Lung (tissue), 12 donors: ENCODE data around the gene SDC4. TPM values are rescaled to one million over a fixed set of nuclear protein-coding genes. Genes with fewer than 3 reads are reported as not detected.

ENCODE experiments used
- ATAC-seq: fragments of 200-7000 bp; cut with Tn5 transposase; one replicate; pipeline ENCODE4 v1.9.1; 2020; ENCODE audit warnings: moderate number of reproducible peaks; ENCODE audit not compliant: insufficient read depth, low FRiP score
- DNase-seq, 3 donors: peaks; one replicate each; pipeline ENCODE4 v3.0.0-alpha.2; 2013 to 2017
- H3K27ac ChIP-seq, 2 donors: one replicate each; pipeline ENCODE4 v1.5.1; 2013; ENCODE audit warnings: mild to moderate bottlenecking in 2 of 2, moderate library complexity in 2 of 2, control low read depth in 1 of 2, inconsistent platforms in 1 of 2, low read depth in 1 of 2, low read length in 1 of 2
- H3K27me3 ChIP-seq, 3 donors: one replicate each; pipeline ENCODE4 v1.5.1; 2013; ENCODE audit warnings: low read length in 2 of 3; ENCODE audit not compliant: control insufficient read depth in 3 of 3, insufficient read depth in 3 of 3
- H3K36me3 ChIP-seq, 4 donors: one replicate each; pipeline ENCODE4 v1.5.1; 2013; ENCODE audit warnings: low read length in 4 of 4, mild to moderate bottlenecking in 1 of 4, moderate library complexity in 1 of 4; ENCODE audit not compliant: control insufficient read depth in 4 of 4, insufficient read depth in 4 of 4
- H3K4me1 ChIP-seq, 5 donors: one replicate each; pipeline ENCODE4 v1.5.1; 2013; ENCODE audit warnings: low read length in 5 of 5, mild to moderate bottlenecking in 2 of 5, moderate library complexity in 1 of 5; ENCODE audit not compliant: control insufficient read depth in 5 of 5, insufficient read depth in 5 of 5
- H3K4me3 ChIP-seq: one replicate; pipeline ENCODE4 v1.5.1; 2013; ENCODE audit warnings: mild to moderate bottlenecking, control low read depth, moderate library complexity
- H3K9ac ChIP-seq, 2 donors: one replicate each; pipeline ENCODE4 v1.5.1; 2013; ENCODE audit warnings: low read length in 2 of 2, control low read depth in 1 of 2; ENCODE audit not compliant: insufficient read depth in 1 of 2
- H3K9me3 ChIP-seq, 4 donors: one replicate each; pipeline ENCODE4 v1.5.1; 2013; ENCODE audit warnings: low read length in 3 of 4, mild to moderate bottlenecking in 1 of 4, moderate library complexity in 1 of 4; ENCODE audit not compliant: control insufficient read depth in 4 of 4, insufficient read depth in 3 of 4
- WGBS, 2 donors: extraction: QIAGEN DNeasy Blood & Tissue Kit; methylation state at CpG; one replicate each; pipeline ENCODE4 v1.1.7; 2013; 5-methylcytosine and 5-hydroxymethylcytosine counted together
- polyA plus RNA-seq, 2 donors: library from polyadenylated mRNA; stranded (reverse); fragments of 200-250 nt; gene quantifications; one replicate each; pipeline ENCODE4 v1.2.1, GENCODE V29; 2013
- total RNA-seq, 2 donors: library from RNA; depleted of rRNA in 1 of 2; stranded (reverse); fragments of >200 nt in 1 of 2; gene quantifications; one replicate each; pipeline ENCODE4 v1.2.1, GENCODE V29; 2014 to 2021
- TF ChIP-seq, protein P1 (sequence below): IDR thresholded peaks from 2 replicates; pipeline ENCODE4 v1.5.1; 2012; ENCODE audit warnings: mild to moderate bottlenecking; ENCODE audit errors: control extremely low read depth, extremely low read depth
- donor health status: control.
- donor health status: control.
- donor health status: Bipolar disorder and iron deficiency.
- donor health status: healthy.
- donor health status: DM: yes; HTN: yes; CAD: no.

Gene SDC4
- total and polyA plus RNA-seq, 4 donors = 239 to 313 (median 254) TPM

DNA sequence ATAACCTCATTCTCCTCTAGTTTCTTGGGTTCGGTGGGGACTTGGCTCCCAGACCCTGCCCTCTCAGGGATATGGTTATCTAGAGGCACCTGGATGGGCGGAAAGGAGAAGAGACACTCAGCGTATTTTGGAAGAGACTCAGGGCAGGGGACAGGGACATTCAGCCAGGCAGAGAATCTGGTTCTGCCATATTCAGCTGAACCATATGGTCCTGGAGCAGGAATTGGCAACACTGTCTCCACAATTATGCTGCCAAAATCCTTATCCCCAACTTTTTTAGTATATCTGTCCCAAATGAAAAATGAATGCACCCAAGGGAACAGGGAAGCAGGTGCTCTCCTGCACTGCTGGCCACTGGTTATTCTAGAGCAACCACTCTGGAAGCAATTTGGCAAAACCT lies 17.7 kb downstream of the SDC4 start:
- no peaks in the 10 kb centered on the region for H3K9me3 ChIP-seq
- ATAC-seq = no peak
- peaks cover 17 to 45% (median 31%) of the 10 kb centered on the region in 4 donors for H3K36me3 ChIP-seq
- H3K4me3 ChIP-seq = no peak overlapping the region
- WGBS, 2 donors = 95 to 98% methylated on average over 3 of the region's 3 CpGs
- no peaks in the 10 kb centered on the region for H3K27me3 ChIP-seq
- DNase-seq = no peak
- H3K4me1 ChIP-seq = peaks cover 0 to 3% (median 0%) of the 10 kb centered on the region in 5 donors
- TF ChIP-seq, protein P1, sequence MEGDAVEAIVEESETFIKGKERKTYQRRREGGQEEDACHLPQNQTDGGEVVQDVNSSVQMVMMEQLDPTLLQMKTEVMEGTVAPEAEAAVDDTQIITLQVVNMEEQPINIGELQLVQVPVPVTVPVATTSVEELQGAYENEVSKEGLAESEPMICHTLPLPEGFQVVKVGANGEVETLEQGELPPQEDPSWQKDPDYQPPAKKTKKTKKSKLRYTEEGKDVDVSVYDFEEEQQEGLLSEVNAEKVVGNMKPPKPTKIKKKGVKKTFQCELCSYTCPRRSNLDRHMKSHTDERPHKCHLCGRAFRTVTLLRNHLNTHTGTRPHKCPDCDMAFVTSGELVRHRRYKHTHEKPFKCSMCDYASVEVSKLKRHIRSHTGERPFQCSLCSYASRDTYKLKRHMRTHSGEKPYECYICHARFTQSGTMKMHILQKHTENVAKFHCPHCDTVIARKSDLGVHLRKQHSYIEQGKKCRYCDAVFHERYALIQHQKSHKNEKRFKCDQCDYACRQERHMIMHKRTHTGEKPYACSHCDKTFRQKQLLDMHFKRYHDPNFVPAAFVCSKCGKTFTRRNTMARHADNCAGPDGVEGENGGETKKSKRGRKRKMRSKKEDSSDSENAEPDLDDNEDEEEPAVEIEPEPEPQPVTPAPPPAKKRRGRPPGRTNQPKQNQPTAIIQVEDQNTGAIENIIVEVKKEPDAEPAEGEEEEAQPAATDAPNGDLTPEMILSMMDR = no peak
- H3K27ac ChIP-seq = peak overlapping the region in 1 of 2 donors; percentile 64
- no peak overlapping the region for H3K9ac ChIP-seq

DNA sequence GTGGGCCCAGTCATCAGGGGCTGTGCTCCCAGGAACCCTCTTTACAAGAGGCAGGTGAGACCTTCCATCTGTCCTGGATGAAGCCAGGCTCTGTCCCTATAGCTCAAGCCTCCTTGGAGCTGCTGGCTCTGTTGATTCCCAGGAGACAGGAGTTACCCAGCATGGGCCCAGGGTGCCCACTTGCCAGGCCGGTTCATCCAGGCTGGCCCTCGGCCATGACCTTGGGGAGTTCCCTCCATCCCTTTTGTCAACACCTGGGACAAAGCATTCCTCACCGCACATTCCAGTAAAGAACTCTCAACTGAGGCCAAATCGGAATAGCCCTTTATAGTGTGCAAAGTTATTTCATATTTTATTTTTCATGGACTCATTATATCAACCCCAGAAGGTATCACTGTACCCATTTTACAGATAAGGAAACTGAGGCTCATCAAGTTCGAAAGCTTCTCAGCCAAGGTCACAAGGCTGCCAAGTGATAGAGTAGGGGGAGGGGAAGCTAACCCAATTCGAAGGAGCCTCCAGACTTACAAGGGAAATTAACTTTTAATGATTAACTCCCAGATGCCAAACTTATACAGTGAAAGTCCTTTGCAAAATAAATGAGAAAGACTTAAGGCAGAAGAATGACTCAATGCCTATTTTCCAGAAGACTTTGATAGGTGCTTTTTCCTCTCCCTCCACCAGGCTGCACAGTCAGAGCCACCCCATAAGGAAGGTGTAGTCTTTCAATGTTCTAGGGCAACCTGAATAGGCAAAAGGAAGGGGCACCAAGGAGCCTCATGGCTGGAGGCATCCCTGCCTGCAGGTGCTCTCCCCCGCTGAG lies 18.5 kb downstream of the SDC4 start:
- Histone ChIP-seq H3K9ac (no peak overlapping the region), H3K27me3 (no peaks in the 10 kb centered on the region), H3K27ac (peak overlapping the region in 1 of 2 donors; percentile 64), H3K4me1 (peaks cover 0 to 3% (median 0%) of the 10 kb centered on the region in 5 donors), H3K9me3 (no peaks in the 10 kb centered on the region), H3K36me3 (peaks cover 14 to 40% (median 29%) of the 10 kb centered on the region in 4 donors), H3K4me3 (no peak overlapping the region)
- DNase-seq (no peak), ATAC-seq (peak; percentile 32)
- 73 to 81% methylated on average over 7 of the region's 7 CpGs for WGBS, 2 donors
- TF ChIP-seq, protein P1 = no peak

DNA sequence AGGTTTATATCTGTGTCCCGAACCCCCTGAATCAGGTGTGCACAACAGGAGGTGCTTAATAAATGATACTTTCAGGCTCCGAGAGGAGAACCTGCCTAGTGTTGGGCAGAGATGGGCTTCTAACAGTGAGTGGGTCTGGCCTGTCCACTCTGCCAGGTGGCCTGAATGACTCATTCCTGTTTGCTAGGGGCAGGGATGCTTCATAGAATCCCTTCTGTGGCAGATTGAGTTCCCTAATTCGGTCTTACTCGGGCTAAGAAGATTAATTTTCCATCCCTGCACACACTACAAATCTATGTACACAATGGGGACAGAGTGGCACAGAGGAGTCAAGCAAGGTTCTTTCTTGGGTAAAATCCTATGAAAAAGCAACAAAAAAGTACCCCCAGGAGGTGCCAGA lies 19.8 kb downstream of the SDC4 start:
- Histone ChIP-seq H3K27ac (no peak overlapping the region), H3K27me3 (no peaks in the 10 kb centered on the region), H3K36me3 (peaks cover 14 to 41% (median 26%) of the 10 kb centered on the region in 4 donors), H3K9me3 (no peaks in the 10 kb centered on the region), H3K9ac (no peak overlapping the region), H3K4me3 (no peak overlapping the region), H3K4me1 (peaks cover 0 to 3% (median 0%) of the 10 kb centered on the region in 5 donors)
- ATAC-seq = no peak
- 89 to 92% methylated on average over 4 of the region's 4 CpGs for WGBS, 2 donors
- no peak for DNase-seq
- TF ChIP-seq, protein P1 = no peak
